HG02623 (cell line): ENCODE data around the gene LEF1.
A peak's percentile ranks its signal among the peaks of the same experiment; 100 is the strongest.
"Not testable (repeated sequence)": the region's sequence is repeated elsewhere in the genome, so short reads cannot be mapped to it uniquely, and the experiment has no call there.

ENCODE experiments used
- ATAC-seq: cut with Tn5 transposase; IDR thresholded peaks from one replicate; pipeline ENCODE4 v1.9.1; 2021; ENCODE audit warnings: moderate library complexity; ENCODE audit not compliant: unreplicated experiment

Gene LEF1

DNA sequence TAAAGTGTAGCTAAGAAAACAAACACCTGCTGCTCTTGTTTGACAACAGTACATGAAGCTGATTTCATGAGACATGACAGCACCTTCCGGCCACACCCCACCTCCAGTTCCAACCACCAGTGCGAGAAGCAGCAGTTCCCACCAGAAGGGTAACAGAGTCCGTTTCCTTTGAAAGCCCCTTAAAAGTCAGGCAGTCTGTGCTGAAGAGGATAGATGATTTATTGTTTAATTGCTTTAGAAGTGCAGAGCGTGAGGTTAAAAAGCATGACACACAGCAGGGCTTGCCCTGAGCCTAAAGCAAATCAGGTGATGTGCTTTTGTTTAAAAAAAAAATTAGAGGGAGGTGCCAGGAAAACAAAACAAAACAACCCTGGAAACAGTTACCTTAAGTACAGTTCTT, 96.4 kb downstream of the LEF1 start:
- ATAC-seq, result no peak

- ATAC-seq, result no peak
Observed at GRCh38 chr4:108070775-108071174, 98.0 kb downstream of the LEF1 start.

DNA sequence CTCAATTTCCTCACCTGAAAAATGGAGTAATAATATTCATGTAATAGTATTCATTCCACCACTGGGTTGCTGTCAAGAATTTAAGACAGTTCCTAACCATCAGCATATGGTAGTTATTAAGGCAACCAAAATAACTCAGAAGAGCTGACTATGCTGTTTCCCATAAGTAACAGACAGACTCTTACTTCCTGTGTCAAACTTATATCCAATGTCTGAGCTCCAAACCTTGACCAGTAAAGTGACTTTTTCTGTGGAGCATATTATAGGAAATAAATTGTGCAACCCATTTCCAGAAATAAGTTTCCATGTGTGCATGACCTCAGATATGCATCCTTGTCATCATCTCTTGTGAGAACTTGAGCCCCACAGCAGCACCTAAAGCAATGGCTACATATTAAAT, 100.3 kb downstream of the LEF1 start:
- no peak for ATAC-seq

DNA sequence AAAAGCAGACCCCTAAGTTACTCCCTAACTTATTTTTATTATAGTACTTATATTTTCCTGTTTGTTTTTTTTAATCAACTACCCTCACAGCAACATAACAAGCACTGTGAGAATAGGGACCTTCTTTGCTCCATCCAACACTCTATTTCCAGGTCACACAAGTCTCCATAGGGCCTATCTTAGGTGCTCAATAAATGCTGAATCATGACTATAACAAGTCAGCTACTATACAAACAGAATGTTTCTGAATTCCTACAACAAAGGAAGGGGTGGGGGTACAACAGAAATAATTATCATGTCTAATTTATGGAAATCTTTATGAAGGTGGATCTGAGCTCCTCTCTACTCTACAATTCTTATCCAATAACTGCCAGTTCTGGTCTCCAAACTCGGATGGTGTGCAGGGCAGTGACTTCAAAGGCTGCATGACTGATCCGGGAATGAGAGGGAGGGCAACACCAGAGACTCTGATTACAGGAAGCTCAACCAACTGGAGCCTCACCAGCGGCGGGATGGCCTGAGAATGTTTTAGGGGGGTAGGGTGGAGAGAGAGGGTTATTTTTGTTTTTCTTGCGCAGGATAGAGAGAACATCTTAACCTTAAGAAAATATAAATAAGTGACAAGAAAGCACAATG, 107.9 kb downstream of the LEF1 start:
- ATAC-seq, result no peak

GRCh38 chr4:108060164-108060563, 108.6 kb downstream of the LEF1 start:
- ATAC-seq, result no peak

- ATAC-seq, result no peak
Observed at GRCh38 chr4:108058685-108059440, 109.9 kb downstream of the LEF1 start.

DNA sequence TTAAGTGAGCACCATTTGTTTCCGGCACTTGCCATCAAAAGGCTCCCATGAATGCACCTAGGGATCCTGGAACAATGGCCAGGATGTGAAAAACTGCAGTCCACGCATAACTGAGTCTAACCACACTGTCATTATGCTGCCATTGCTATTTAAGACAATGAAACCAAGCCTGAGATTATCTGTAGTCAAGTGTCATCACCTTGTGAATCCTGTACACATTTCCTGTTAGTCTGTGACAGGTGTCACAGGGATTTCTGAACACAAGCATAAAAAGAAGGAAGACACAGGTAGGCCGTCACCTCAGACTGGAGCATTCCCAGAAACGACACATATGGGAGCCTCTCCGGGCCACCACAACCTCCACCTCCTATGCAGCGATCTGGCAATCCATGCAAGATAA, 112.3 kb downstream of the LEF1 start:
- ATAC-seq, result no peak

DNA sequence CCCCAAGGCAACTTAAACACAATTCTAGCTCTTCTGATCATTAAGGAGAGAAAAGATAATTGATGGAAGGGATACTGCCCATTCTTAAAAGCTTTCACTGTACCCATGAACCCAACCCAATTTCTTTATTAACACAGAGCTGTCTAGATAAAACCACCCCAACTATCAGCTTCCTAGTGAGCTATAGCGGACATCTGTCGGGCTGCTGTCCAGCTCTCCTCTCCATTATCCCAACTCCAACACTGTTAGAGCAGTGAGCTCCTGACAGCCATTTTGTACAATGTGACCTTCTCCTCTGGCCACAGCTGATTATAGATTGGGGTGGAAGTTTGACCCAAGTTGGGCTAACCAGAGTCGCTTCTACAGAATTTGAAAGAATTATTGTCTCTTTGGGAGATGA, 112.9 kb downstream of the LEF1 start:
- no peak for ATAC-seq

DNA sequence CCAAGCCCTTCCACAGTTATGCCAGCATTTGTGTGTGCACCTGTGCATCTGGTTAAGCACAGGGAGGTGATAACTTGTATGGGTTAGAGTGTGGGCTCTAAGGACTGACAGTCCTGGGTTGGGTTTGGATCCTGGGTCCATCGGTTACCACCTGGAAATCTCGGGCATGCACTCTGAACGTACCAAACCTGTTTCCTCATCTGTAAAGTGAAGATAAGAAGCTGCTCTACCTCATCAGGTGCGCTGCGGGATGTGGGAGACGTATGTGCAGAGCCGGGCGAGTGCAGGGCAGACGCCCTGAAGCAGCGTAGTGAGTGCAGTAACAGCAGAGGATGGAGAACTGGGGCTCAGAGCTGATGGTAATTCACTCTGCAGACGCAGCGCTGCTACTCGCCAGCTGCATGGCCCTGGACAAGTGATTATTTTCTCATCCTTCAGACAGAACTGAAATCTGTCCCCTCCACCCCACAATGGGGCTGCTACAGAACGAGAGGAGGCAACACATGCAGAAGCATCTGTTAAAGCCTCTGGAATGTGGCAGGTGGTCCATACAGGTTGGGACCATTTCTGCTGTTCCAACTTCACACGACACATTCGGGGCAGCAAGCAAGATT, 114.6 kb downstream of the LEF1 start:
- no peak for ATAC-seq

DNA sequence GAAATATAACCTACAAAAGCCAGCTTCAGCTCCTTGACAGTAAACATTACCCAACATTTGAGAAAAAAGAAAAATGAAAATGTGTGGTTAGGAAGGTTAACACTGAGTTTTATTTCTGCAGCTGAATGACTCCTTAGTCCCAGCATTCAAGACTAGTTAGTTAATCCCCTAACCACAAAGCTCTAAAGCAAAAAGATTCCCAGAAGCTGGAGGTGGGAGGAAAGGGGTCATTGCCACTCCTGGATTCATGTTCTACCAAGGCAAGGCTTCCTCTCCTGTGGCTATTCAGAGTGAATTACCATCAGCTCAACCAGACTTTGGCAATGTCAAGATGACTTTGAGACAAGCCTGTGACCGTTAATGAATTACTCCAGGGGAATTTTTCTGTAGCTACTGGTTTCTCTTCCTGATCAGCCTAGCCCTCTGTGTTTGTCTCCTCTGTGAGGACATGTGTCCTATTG, 115.5 kb downstream of the LEF1 start:
- peak; percentile 89 for ATAC-seq

- peak; percentile 2 for ATAC-seq
Observed at GRCh38 chr4:108052558-108053120, 116.1 kb downstream of the LEF1 start.

- no peak for ATAC-seq
Observed at GRCh38 chr4:108051343-108051742, 117.4 kb downstream of the LEF1 start.

GRCh38 chr4:108050166-108051111, 118.3 kb downstream of the LEF1 start:
- ATAC-seq, result not testable (repeated sequence)

GRCh38 chr4:108049406-108049805, 119.3 kb downstream of the LEF1 start:
- no peak for ATAC-seq

- ATAC-seq, result no peak
Observed at GRCh38 chr4:108048997-108049396, 119.7 kb downstream of the LEF1 start.

DNA sequence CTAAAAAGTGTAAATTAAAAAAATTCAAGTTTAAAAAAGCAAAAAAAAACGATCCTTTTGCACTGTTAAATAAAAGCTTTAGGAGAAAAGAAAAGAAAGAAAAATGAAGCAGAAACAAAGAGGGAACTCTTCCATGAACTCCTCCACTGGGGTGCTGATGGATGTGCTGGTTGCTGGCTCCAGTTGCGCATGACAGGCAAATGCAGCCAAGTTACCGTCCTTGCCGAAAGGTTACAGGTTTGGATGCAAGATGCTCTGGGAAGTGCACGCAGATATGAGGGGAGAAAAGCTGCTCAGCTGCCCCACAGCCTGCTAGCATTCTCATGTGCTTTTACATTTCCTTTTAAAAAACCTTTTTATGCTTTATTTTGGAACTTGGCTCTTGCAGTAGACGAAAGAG, 120.6 kb downstream of the LEF1 start:
- no peak for ATAC-seq

- ATAC-seq, result no peak
Observed at GRCh38 chr4:108047199-108047598, 121.5 kb downstream of the LEF1 start.

- ATAC-seq, result no peak
Observed at GRCh38 chr4:108045687-108046024, 123.1 kb downstream of the LEF1 start.

DNA sequence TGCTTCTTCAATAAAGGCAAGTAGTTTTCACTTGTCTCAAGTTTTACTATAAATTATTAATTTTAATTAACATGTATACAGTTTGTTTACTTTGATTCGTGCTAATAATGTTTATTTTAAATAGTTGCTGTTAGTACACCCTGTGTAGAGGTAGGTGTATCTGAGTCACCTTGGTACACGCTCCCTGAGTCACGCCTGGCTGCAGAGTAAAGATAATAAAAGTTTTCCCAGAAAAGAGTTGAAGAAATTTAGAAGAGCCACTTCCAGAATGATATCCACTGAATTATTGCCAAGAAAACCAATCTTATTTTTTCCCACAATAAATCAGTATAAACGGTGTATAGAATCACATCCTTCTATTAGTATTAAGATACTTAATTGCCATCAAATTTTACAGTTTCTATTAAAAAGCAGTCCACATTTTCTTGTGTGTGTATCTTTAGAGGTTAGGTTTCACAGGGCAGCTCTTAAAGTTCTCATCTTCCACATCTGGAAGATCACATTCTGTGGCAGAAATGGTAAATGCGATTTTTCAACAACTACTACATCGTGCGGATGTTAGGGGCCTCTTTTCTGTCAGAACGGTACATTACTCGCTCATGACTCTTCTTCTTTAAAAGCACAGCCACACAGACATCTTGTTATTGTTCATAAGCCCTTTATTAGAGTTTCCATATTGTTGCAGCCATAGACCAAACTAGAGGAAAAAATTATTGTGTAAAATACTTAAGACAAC, 123.6 kb downstream of the LEF1 start:
- no peak for ATAC-seq

DNA sequence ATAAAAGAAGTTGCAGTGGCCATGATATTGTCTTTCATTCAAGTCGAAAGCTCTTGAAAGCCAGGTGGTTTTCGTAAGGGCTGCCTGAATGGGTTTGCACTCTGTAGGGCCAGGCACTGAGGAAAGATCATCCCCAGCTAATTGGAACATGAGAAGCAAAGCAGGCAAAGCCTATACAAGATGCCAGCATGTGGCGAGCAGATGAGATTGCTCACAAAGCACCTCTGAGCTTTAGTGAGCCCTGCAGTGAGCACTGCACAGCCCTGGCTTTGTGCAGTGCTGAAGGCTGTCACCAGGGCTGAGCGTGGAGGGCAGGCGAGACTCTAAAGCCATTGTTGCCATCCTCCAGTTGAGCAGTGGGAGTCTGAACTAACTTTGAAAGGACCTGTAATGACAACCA, 125.2 kb downstream of the LEF1 start:
- ATAC-seq, result no peak
